Measurements from ENCODE around the gene MUS81. TPM values are rescaled to one million over a fixed set of nuclear protein-coding genes. Genes with fewer than 3 reads are reported as not detected.

Gene MUS81
- total RNA-seq, 2 experiments from 2014 or later = 102 to 130 TPM

DNA sequence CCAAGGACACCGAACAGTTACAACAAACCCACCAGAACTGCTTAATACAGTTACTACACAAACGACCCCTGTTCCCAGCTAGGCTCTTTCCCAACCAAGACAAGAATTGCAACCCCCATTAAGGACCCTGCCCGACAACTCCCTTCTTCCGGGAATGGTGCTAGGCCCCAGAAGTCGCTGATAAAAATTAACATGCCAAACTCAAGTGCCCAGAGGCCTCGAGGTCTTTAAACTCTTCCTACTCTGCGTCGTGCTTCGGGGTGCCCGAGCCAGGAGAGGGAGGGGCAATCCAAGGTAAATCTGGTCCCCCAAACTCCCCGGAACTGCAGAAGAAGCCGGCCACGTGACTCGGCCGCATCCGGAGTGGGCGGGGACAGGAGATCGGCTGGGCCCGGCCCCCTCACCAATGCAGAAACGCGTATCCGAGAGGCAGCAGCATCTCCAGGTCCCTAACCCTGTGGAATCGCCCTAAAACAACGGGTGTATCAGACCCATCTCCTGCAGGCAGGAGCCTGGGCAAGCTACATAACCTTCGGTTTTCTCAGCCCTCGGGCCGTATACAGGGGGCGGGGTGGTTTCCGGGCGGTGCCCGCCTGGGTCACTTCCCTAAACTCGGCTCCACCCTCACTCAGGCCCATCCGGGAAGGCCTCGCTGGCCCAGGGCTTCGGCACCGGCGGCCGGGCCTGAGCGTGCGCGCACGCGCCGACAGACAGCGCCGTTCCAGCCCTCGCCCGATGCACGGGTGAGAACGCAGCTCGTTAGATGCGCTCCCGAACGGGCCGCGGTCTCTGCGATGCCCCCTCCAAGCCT, 3.3 kb upstream of the MUS81 start:
- Histone ChIP-seq H3K27ac (ENCODE audit: low read depth, low read length, poor library complexity, severe bottlenecking) (peak overlapping the region; percentile 93), H4K20me1 (ENCODE audit: insufficient read depth, low read length) (peaks cover 20% of the 10 kb centered on the region), H3K4me3 (ENCODE audit: low read depth, low read length, poor library complexity, severe bottlenecking) (peak overlapping the region; percentile 99), H2AFZ (ENCODE audit: low read length) (no peak overlapping the region), H3K4me2 (ENCODE audit: low read length) (peak overlapping the region; percentile 94), H3K9me3 (ENCODE audit: low read length) (0 out of 2 replicates have a peak, but pooled peaks cover 1% of the 10 kb centered on the region), H3K4me1 (ENCODE audit: insufficient read depth, low read length, poor library complexity, severe bottlenecking) (peaks cover 27% of the 10 kb centered on the region), H3K9me2 (ENCODE audit: insufficient read depth, low read length) (no peaks in the 10 kb centered on the region), H3K79me2 (ENCODE audit: insufficient read depth, low read depth, low read length) (peaks cover 47% of the 10 kb centered on the region), H3K36me3 (ENCODE audit: insufficient read depth, low read length) (peaks cover 61% of the 10 kb centered on the region)
- no peak for TF ChIP-seq EZH2phosphoT487 (IDR thresholded peaks at IDR 0.05; ENCODE audit: borderline replicate concordance, low read depth, low read length)
- TF ChIP-seq CTCF (conservative IDR thresholded peaks at IDR 0.05; ENCODE audit: low read length) = no peak
- intact Hi-C loops (cut with micrococcal nuclease; ENCODE audit: unreplicated experiment) = loop anchor here (5.0 kb wide), 1 partner anchor 410 kb away; the partner anchor contains the start of gene RAB1B
- peak; percentile 80 for DNase-seq (ENCODE audit: low spot score)
- ChIA-PET CTCF (ENCODE audit: unreplicated experiment) (no interaction called here), POLR2A (no interaction called here)
- BruUV-seq (replicated peaks) = no TSS peak

GRCh38 chr11:65857500-65857852, 2.8 kb upstream of the MUS81 start:
- peaks cover 31% of the 10 kb centered on the region for H3K4me1 ChIP-seq (ENCODE audit: insufficient read depth, low read length, poor library complexity, severe bottlenecking)
- H3K4me2 ChIP-seq (ENCODE audit: low read length) = peak overlapping the region; percentile 94
- peak overlapping the region; percentile 93 for H3K27ac ChIP-seq (ENCODE audit: low read depth, low read length, poor library complexity, severe bottlenecking)
- no TSS peak for BruUV-seq (replicated peaks)
- peak overlapping the region; percentile 99 for H3K4me3 ChIP-seq (ENCODE audit: low read depth, low read length, poor library complexity, severe bottlenecking)
- H3K9me3 ChIP-seq (ENCODE audit: low read length) = no peaks in the 10 kb centered on the region
- H3K79me2 ChIP-seq (ENCODE audit: insufficient read depth, low read depth, low read length) = peaks cover 50% of the 10 kb centered on the region
- DNase-seq (ENCODE audit: low spot score) = peak; percentile 64
- CTCF ChIA-PET (ENCODE audit: unreplicated experiment) = interaction anchor here (1.0 kb wide), 1 partner anchor 30 kb away, joined by 24 read pairs; the partner anchor contains the start of gene FIBP
- H3K9me2 ChIP-seq (ENCODE audit: insufficient read depth, low read length) = no peaks in the 10 kb centered on the region
- H4K20me1 ChIP-seq (ENCODE audit: insufficient read depth, low read length) = peaks cover 20% of the 10 kb centered on the region
- TF ChIP-seq CTCF (conservative IDR thresholded peaks at IDR 0.05; ENCODE audit: low read length) (no peak), EZH2phosphoT487 (IDR thresholded peaks at IDR 0.05; ENCODE audit: borderline replicate concordance, low read depth, low read length) (no peak)
- POLR2A ChIA-PET = interaction anchor here (0.6 to 3.9 kb wide), 2 partner anchors 31 to 129 kb away, joined by 4 to 59 read pairs; partner anchors contain the start of genes CCDC85B and FIBP
- H2AFZ ChIP-seq (ENCODE audit: low read length) = no peak overlapping the region
- H3K36me3 ChIP-seq (ENCODE audit: insufficient read depth, low read length) = peaks cover 61% of the 10 kb centered on the region
- intact Hi-C loops (cut with micrococcal nuclease; ENCODE audit: unreplicated experiment) = loop anchor here (5.0 kb wide), 1 partner anchor 410 kb away; the partner anchor contains the start of gene RAB1B
